ENCODE data around the gene OXER1.

- TF ChIP-seq CTCF (CRISPR knock-in tag; IDR thresholded peaks at IDR 0.05): no peak
- TF ChIP-seq EP300 (IDR thresholded peaks at IDR 0.05; ENCODE audit: low read depth in 2 of 2, low read length in 2 of 2): no peak
- TF ChIP-seq EP300 (CRISPR knock-in tag; IDR thresholded peaks at IDR 0.05; ENCODE audit: borderline replicate concordance): no peak
- no peak for TF ChIP-seq NR2C2 (CRISPR knock-in tag; IDR thresholded peaks at IDR 0.05; ENCODE audit: borderline replicate concordance)
- no peak for TF ChIP-seq NR2F1 (CRISPR knock-in tag; IDR thresholded peaks at IDR 0.05)
- TF ChIP-seq TEF (CRISPR knock-in tag; IDR thresholded peaks at IDR 0.05): no peak
- no peak for TF ChIP-seq POLR2AphosphoS5 (IDR thresholded peaks at IDR 0.05; ENCODE audit: low read depth, low read length)
- TF ChIP-seq TAF1 (CRISPR knock-in tag; IDR thresholded peaks at IDR 0.05): no peak
- no peak for TF ChIP-seq ZNF580 (CRISPR knock-in tag; IDR thresholded peaks at IDR 0.05; ENCODE audit: borderline replicate concordance, low read depth)
- TF ChIP-seq FOXK2 (IDR thresholded peaks at IDR 0.05): no peak
- no peak for TF ChIP-seq PHF5A (CRISPR knock-in tag; IDR thresholded peaks at IDR 0.05; ENCODE audit: low read depth, unreplicated experiment)
- TF ChIP-seq ZNF121 (CRISPR knock-in tag; IDR thresholded peaks at IDR 0.05): no peak
- no peak for TF ChIP-seq MNT (IDR thresholded peaks at IDR 0.05)
- no peak for TF ChIP-seq ZNF264 (CRISPR knock-in tag; IDR thresholded peaks at IDR 0.05)
Observed at GRCh38 chr2:42769583-42770287, 5.8 kb upstream of the OXER1 start.
